ENCODE measurements around the gene RNF38.

Gene RNF38

GRCh38 chr9:36316611-36317317, 83.3 kb downstream of the RNF38 start:
- no peak for TF ChIP-seq ZFP30 (CRISPR knock-in tag; IDR thresholded peaks at IDR 0.05)
- ATAC-seq, result no peak

GRCh38 chr9:36316049-36316448, 84.0 kb downstream of the RNF38 start:
- no peak for TF ChIP-seq ZNF70 (CRISPR knock-in tag; IDR thresholded peaks at IDR 0.05)
- no peak for TF ChIP-seq CSDC2 (CRISPR knock-in tag; IDR thresholded peaks at IDR 0.05)
- TF ChIP-seq CREB5 (CRISPR knock-in tag; IDR thresholded peaks at IDR 0.05; ENCODE audit: low read depth), result no peak
- no peak for TF ChIP-seq ZFP3 (CRISPR knock-in tag; IDR thresholded peaks at IDR 0.05)
- TF ChIP-seq, protein P1, sequence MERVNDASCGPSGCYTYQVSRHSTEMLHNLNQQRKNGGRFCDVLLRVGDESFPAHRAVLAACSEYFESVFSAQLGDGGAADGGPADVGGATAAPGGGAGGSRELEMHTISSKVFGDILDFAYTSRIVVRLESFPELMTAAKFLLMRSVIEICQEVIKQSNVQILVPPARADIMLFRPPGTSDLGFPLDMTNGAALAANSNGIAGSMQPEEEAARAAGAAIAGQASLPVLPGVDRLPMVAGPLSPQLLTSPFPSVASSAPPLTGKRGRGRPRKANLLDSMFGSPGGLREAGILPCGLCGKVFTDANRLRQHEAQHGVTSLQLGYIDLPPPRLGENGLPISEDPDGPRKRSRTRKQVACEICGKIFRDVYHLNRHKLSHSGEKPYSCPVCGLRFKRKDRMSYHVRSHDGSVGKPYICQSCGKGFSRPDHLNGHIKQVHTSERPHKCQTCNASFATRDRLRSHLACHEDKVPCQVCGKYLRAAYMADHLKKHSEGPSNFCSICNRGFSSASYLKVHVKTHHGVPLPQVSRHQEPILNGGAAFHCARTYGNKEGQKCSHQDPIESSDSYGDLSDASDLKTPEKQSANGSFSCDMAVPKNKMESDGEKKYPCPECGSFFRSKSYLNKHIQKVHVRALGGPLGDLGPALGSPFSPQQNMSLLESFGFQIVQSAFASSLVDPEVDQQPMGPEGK (CRISPR knock-in tag; IDR thresholded peaks at IDR 0.05; ENCODE audit: borderline replicate concordance), result no peak
- no peak for TF ChIP-seq ZC3H10 (CRISPR knock-in tag; IDR thresholded peaks at IDR 0.05)
- TF ChIP-seq TCF4 (CRISPR knock-in tag; IDR thresholded peaks at IDR 0.05; ENCODE audit: borderline replicate concordance), result no peak
- no peak for ATAC-seq

GRCh38 chr9:36315283-36315682, 84.8 kb downstream of the RNF38 start:
- no peak for ATAC-seq
- TF ChIP-seq ZNF565 (CRISPR knock-in tag; conservative IDR thresholded peaks at IDR 0.05; ENCODE audit: low read depth), result no peak
- TF ChIP-seq OSR1 (CRISPR knock-in tag; IDR thresholded peaks at IDR 0.05), result no peak
- TF ChIP-seq ZC3H10 (CRISPR knock-in tag; IDR thresholded peaks at IDR 0.05), result no peak
- no peak for TF ChIP-seq SNAI2 (CRISPR knock-in tag; IDR thresholded peaks at IDR 0.05)
- no peak for TF ChIP-seq ZNF70 (CRISPR knock-in tag; IDR thresholded peaks at IDR 0.05)
- no peak for TF ChIP-seq CREB5 (CRISPR knock-in tag; IDR thresholded peaks at IDR 0.05; ENCODE audit: low read depth)
- TF ChIP-seq ZFP30 (CRISPR knock-in tag; IDR thresholded peaks at IDR 0.05), result no peak
- no peak for TF ChIP-seq RARB (CRISPR knock-in tag; IDR thresholded peaks at IDR 0.05)
- TF ChIP-seq CSDC2 (CRISPR knock-in tag; IDR thresholded peaks at IDR 0.05), result no peak
- no peak for TF ChIP-seq ZNF8 (CRISPR knock-in tag; IDR thresholded peaks at IDR 0.05)
- no peak for TF ChIP-seq TOX (CRISPR knock-in tag; IDR thresholded peaks at IDR 0.05; ENCODE audit: borderline replicate concordance)
- no peak for TF ChIP-seq ESRRG (CRISPR knock-in tag; IDR thresholded peaks at IDR 0.05)

DNA sequence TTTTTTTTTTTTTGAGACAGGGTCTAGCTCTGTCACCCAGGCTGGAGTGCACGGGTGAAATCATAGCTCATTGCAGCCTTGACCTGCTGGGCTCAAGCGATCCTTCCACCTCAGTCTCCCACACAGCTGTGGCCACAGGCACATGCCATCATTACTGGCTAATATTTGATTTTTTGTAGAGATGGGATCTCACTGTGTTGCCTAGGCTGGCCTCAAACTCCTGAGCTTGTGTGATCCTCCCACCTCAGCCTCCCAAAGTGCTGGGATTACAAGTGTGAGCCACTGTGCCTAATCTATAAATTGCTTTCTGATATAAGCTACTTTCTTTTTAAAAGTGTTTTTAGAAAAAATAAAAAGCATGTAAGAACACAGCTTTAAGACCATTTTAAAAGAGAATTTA, 85.3 kb downstream of the RNF38 start:
- ATAC-seq, result no peak
- TF ChIP-seq ZFP3 (CRISPR knock-in tag; IDR thresholded peaks at IDR 0.05), result no peak
- no peak for TF ChIP-seq CREB5 (CRISPR knock-in tag; IDR thresholded peaks at IDR 0.05; ENCODE audit: low read depth)
- no peak for TF ChIP-seq CSRNP3 (CRISPR knock-in tag; IDR thresholded peaks at IDR 0.05)
- no peak for TF ChIP-seq OSR1 (CRISPR knock-in tag; IDR thresholded peaks at IDR 0.05)
- TF ChIP-seq ZNF70 (CRISPR knock-in tag; IDR thresholded peaks at IDR 0.05), result no peak
- TF ChIP-seq GLIS3 (CRISPR knock-in tag; IDR thresholded peaks at IDR 0.05), result no peak
- TF ChIP-seq POU6F1 (CRISPR knock-in tag; IDR thresholded peaks at IDR 0.05; ENCODE audit: borderline replicate concordance, low read depth), result no peak
- TF ChIP-seq, protein P1 (CRISPR knock-in tag; IDR thresholded peaks at IDR 0.05; ENCODE audit: borderline replicate concordance), result no peak
- no peak for TF ChIP-seq ARNTL (CRISPR knock-in tag; IDR thresholded peaks at IDR 0.05; ENCODE audit: borderline replicate concordance, low read depth)
- no peak for TF ChIP-seq TOX (CRISPR knock-in tag; IDR thresholded peaks at IDR 0.05; ENCODE audit: borderline replicate concordance)
- no peak for TF ChIP-seq ZNF8 (CRISPR knock-in tag; IDR thresholded peaks at IDR 0.05)
- no peak for TF ChIP-seq SNAI2 (CRISPR knock-in tag; IDR thresholded peaks at IDR 0.05)
- no peak for TF ChIP-seq RARB (CRISPR knock-in tag; IDR thresholded peaks at IDR 0.05)
- no peak for TF ChIP-seq BACH2 (CRISPR knock-in tag; IDR thresholded peaks at IDR 0.05; ENCODE audit: borderline replicate concordance)
- no peak for TF ChIP-seq PPARA (CRISPR knock-in tag; IDR thresholded peaks at IDR 0.05; ENCODE audit: borderline replicate concordance)

All from SK-N-SH treated with all-trans-retinoic acid at 6 μM for 48 hours (cell line).